GM12878 (cell line): Measurements from ENCODE around the gene SFXN5. TPM values are rescaled to one million over a fixed set of nuclear protein-coding genes. Genes with fewer than 3 reads are reported as not detected.

ENCODE experiments used
- ATAC-seq: fragments of 200-7000 bp; cut with Tn5 transposase; 3 replicates; pipeline ENCODE4 v1.9.1; 2020; ENCODE audit warnings: mild to moderate bottlenecking, moderate library complexity
- BruUV-seq: library from RNA; stranded (reverse); fragments of 400-500 nt; replicated peaks from 2 replicates; lab custom pipeline; 2021; lab: Mats Ljungman, UMichigan
- CTCF ChIA-PET: fragments of 300-600 bp; sonication (Branson Sonifier 250); formaldehyde crosslinking; extraction: SDS; loops from one replicate; lab custom pipeline; 2021; ENCODE audit warnings: inconsistent platforms; lab: Yijun Ruan, JAX
- POLR2A ChIA-PET: fragments of 350-600 bp; formaldehyde crosslinking; extraction: SDS; loops from one replicate; lab custom pipeline; 2021; ENCODE audit warnings: inconsistent platforms; lab: Charles Lee
- RAD21 ChIA-PET: fragments of 300-600 bp; sonication (Branson Sonifier 250); formaldehyde crosslinking; loops from one replicate; lab custom pipeline; 2023; ENCODE audit warnings: antibody characterized with exemption; ENCODE audit not compliant: unreplicated experiment; lab: Charles Lee
- SMC1A ChIA-PET: fragments of 300-600 bp; sonication (Branson Sonifier 250); formaldehyde crosslinking; loops from one replicate; lab custom pipeline; 2023; ENCODE audit not compliant: unreplicated experiment, uncharacterized antibody; lab: Charles Lee
- DNase-seq: peaks from one replicate; pipeline ENCODE4 v3.0.0-alpha.2; 2011; ENCODE audit warnings: low read depth, low spot score
- FAIRE-seq: peaks from 3 replicates; lab custom pipeline; 2011; peaks lifted over from hg19 to GRCh38; lab: Jason Lieb, UNC
- H2AFZ ChIP-seq: 2 replicates; pipeline ENCODE4 v1.6.0; 2011; ENCODE audit warnings: low read depth, low read length, control low read depth; ENCODE audit not compliant: control insufficient read depth
- H3K27ac ChIP-seq: 2 replicates; pipeline ENCODE4 v1.5.1; 2011; ENCODE audit warnings: control low read depth; ENCODE audit not compliant: control insufficient read depth, insufficient read depth
- H3K27me3 ChIP-seq, 2 experiments: replicated peaks in 1 of 2; 2 replicates each; pipeline versions ENCODE4 v1.6.0 to v1.6.1; 2011; ENCODE audit warnings: low read length in 1 of 2; ENCODE audit not compliant: control insufficient read depth in 2 of 2, insufficient read depth in 2 of 2
- H3K36me3 ChIP-seq, 2 experiments: 2 replicates each; pipeline ENCODE4 v1.5.1; 2011; ENCODE audit warnings: low read length in 1 of 2; ENCODE audit not compliant: control insufficient read depth in 2 of 2, insufficient read depth in 2 of 2
- H3K4me1 ChIP-seq: 2 replicates; pipeline ENCODE4 v1.6.1; 2011; ENCODE audit warnings: mild to moderate bottlenecking, low read length, moderate library complexity, mixed read lengths; ENCODE audit not compliant: control insufficient read depth, insufficient read depth
- H3K4me2 ChIP-seq: 2 replicates; pipeline ENCODE4 v1.6.0; 2011; ENCODE audit warnings: control low read depth; ENCODE audit not compliant: control insufficient read depth, insufficient read depth
- H3K4me3 ChIP-seq: fragments of 200-600 bp; sonication (generic); 2 replicates; pipeline ENCODE4 v1.5.1; 2016
- H3K79me2 ChIP-seq: 2 replicates; pipeline ENCODE4 v1.6.0; 2011; ENCODE audit warnings: low read length; ENCODE audit not compliant: control insufficient read depth, insufficient read depth
- H3K9ac ChIP-seq: 2 replicates; pipeline ENCODE4 v1.8.0; 2011; ENCODE audit warnings: low read length, control low read depth, mixed read lengths; ENCODE audit not compliant: control insufficient read depth, insufficient read depth
- H3K9me3 ChIP-seq: replicated peaks from 3 replicates; pipeline ENCODE4 v1.5.1; 2011; ENCODE audit warnings: mild to moderate bottlenecking, low read length; ENCODE audit not compliant: control insufficient read depth, insufficient read depth
- H4K20me1 ChIP-seq: 2 replicates; pipeline ENCODE4 v1.6.0; 2011; ENCODE audit not compliant: control insufficient read depth, insufficient read depth
- CBX5 ChIP-seq: sonication (generic); IDR thresholded peaks from 2 replicates; pipeline ENCODE4 v1.6.1; 2016; ENCODE audit warnings: low read depth, moderate library complexity, mild to moderate bottlenecking, inconsistent platforms
- JUND ChIP-seq: IDR thresholded peaks from 2 replicates; pipeline ENCODE4 v1.6.1; 2012; ENCODE audit warnings: low read depth, mild to moderate bottlenecking, low read length, improper control_type of control experiment, moderate library complexity
- RAD51 ChIP-seq: fragments of 450-650 bp; IDR thresholded peaks from 2 replicates; pipeline ENCODE4 v1.6.1; 2016; ENCODE audit warnings: moderate library complexity, mild to moderate bottlenecking, inconsistent platforms
- RB1 ChIP-seq: fragments of 450-650 bp; formaldehyde crosslinking; IDR thresholded peaks from 2 replicates; pipeline ENCODE4 v1.6.1; 2017; ENCODE audit warnings: mild to moderate bottlenecking, borderline replicate concordance
- STAT1 ChIP-seq: fragments of 450-650 bp; conservative IDR thresholded peaks from 2 replicates; pipeline ENCODE4 v1.6.1; 2014; ENCODE audit warnings: antibody characterized with exemption, mild to moderate bottlenecking
- TBL1XR1 ChIP-seq: IDR thresholded peaks from 2 replicates; pipeline ENCODE4 v1.6.1; 2012; ENCODE audit warnings: low read depth, low read length, improper control_type of control experiment
- WGBS: methylation state at CpG from one replicate; pipeline ENCODE4 v1.1.6; 2016; ENCODE audit warnings: low lambda C conversion rate; ENCODE audit not compliant: insufficient replicate concordance, insufficient coverage; ENCODE audit errors: missing lambda C conversion rate; 5-methylcytosine and 5-hydroxymethylcytosine counted together
- in situ Hi-C: fragments of 300-500 bp; cut with MboI; formaldehyde crosslinking; loops from 9 replicates; pipeline ENCODE4 v1.14.3; 2018; ENCODE audit warnings: mixed read lengths
- intact Hi-C: fragments of 100-400 bp; cut with micrococcal nuclease; formaldehyde crosslinking; loops from one replicate; pipeline ENCODE4 v1.14.2; 2022; ENCODE audit not compliant: unreplicated experiment
- polyA plus RNA-seq, 11 experiments: library from polyadenylated mRNA; depleted of rRNA in 4 of 11; unstranded in 6 of 11; stranded (reverse) in 5 of 11; fragments of >200 nt; fragmentation: Nextera tagmentation in 4 of 11; fragmentation: Illumina TruSeq in 1 of 11; extraction: Ambion mirVana in 4 of 11; extraction: Trizol in 1 of 11; gene quantifications; 1 replicate in 1 of 11; 2 replicates in 10 of 11; pipeline versions ENCODE4 v1.2.1 to v1.2.3, GENCODE V29; 2011 to 2016; ENCODE audit warnings: inconsistent platforms in 2 of 11, missing spikeins in 2 of 11, low read depth in 1 of 11
- total RNA-seq, 4 experiments: library from RNA; depleted of rRNA in 3 of 4; stranded (reverse); fragments of >200 nt in 3 of 4; fragmentation: Illumina TruSeq in 1 of 4; extraction: Trizol in 1 of 4; gene quantifications; 2 replicates each; pipeline versions ENCODE4 v1.2.1 to v1.2.3, GENCODE V29; 2013 to 2021
- TF ChIP-seq, protein P1 (sequence below): IDR thresholded peaks from 2 replicates; pipeline ENCODE4 v1.6.1; 2011; ENCODE audit warnings: mild to moderate bottlenecking, low read depth, low read length, moderate library complexity; ENCODE audit not compliant: insufficient replicate concordance

Gene SFXN5
- total and polyA plus RNA-seq, 10 of the 15 experiments (the other 5 are each of a cell fraction or from before 2014, with no cell fraction given): 3.3 to 15.9 (median 11.2) TPM

DNA sequence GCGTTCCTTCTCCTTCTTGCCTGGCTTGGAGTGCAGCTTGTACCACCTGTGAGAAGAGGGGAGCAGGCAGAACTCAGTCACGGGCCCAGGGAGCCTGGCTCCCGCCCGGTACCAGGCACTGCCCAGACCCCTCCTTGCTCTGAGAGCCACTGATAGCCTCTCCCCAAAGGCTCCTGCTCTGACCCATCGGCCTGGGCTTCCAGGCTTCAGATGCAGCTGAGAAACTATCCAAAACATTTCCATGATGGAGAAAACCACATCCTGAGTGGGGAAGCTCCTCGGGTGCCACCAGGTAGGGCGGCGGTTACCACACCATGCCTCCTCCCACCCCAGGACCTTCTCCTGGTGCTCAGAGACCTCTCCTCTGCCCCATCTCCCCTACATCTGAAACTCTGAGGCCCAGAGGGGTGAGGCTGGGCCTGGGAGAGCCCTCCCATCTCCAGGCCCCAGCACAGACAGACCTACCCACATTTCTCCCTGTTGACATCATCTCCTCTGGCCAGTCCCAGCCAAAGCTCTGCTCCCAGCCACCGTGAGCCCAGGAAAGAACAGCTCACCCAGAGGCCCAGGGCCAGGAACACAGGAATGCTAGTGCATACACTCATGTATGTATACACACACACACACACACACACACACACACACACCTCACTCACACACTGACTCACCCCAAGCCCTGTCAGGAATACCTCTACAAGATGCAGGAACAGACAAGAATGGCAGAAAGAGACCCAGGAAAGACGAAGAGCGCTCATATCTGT, 17.9 kb upstream of the SFXN5 start:
- Histone ChIP-seq H3K79me2 (no peaks in the 10 kb centered on the region), H3K9ac (no peak overlapping the region), H3K9me3 (no peaks in the 10 kb centered on the region), H2AFZ (no peak overlapping the region), H4K20me1 (no peaks in the 10 kb centered on the region; the same call in 1 of the 2 replicates), H3K27ac (no peak overlapping the region), H3K27me3 (peaks cover 0 to 1% of the 10 kb centered on the region in 2 experiments; a peak in 2 of 4 replicates), H3K4me1 (no peaks in the 10 kb centered on the region; the same call in 1 of the 2 replicates), H3K4me3 (no peak overlapping the region), H3K36me3 (no peaks in the 10 kb centered on the region), H3K4me2 (no peak overlapping the region)
- CTCF ChIA-PET: interaction anchor here (1.0 kb wide), 1 partner anchor 88 kb away, joined by 6 read pairs; no protein-coding TSS in a partner anchor
- DNase-seq: no peak
- BruUV-seq: no TSS peak
- no peak for ATAC-seq
- WGBS: 40% methylated on average over 11 of the region's 11 CpGs
- RAD21 ChIA-PET: no interaction called here
- POLR2A ChIA-PET: no interaction called here
- FAIRE-seq: no peak
- intact Hi-C loops (no loop called here), in situ Hi-C loops (loop anchor here (5.0 kb wide), 1 partner anchor 73 kb away; no protein-coding TSS in a partner anchor)
- SMC1A ChIA-PET: no interaction called here
- TF ChIP-seq, protein P1, sequence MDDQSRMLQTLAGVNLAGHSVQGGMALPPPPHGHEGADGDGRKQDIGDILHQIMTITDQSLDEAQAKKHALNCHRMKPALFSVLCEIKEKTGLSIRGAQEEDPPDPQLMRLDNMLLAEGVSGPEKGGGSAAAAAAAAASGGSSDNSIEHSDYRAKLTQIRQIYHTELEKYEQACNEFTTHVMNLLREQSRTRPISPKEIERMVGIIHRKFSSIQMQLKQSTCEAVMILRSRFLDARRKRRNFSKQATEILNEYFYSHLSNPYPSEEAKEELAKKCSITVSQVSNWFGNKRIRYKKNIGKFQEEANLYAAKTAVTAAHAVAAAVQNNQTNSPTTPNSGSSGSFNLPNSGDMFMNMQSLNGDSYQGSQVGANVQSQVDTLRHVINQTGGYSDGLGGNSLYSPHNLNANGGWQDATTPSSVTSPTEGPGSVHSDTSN: no peak
- TF ChIP-seq STAT1: no peak

DNA sequence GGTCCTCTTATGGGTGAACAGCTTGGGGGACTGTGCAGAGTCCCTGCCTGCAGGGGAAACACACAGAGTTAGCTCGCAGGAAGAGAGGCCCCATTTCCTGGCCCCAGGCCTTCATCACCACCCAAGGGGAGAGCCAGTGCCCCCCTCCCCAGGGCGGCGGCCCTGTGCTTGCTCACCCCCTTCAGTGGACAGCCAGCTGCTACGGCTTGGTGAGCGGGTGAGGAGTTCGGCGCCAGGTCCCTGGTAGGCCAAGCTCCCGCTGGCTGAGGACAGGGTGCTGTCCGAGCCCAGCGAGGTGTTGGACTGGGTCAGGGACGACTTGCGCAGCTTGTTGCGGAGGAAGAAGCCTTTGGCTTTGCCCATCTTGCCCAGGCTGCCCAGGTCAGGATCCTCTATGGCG, 17.2 kb upstream of the SFXN5 start:
- SMC1A ChIA-PET: no interaction called here
- Histone ChIP-seq H3K9me3 (no peaks in the 10 kb centered on the region), H2AFZ (no peak overlapping the region), H3K27ac (no peak overlapping the region), H3K27me3 (peaks cover 0 to 1% of the 10 kb centered on the region in 2 experiments; a peak in 2 of 4 replicates), H4K20me1 (no peaks in the 10 kb centered on the region; the same call in 1 of the 2 replicates), H3K4me2 (no peak overlapping the region), H3K9ac (no peak overlapping the region), H3K4me3 (no peak overlapping the region), H3K4me1 (no peaks in the 10 kb centered on the region; the same call in 1 of the 2 replicates), H3K79me2 (no peaks in the 10 kb centered on the region), H3K36me3 (no peaks in the 10 kb centered on the region)
- TF ChIP-seq TBL1XR1 (no peak), JUND (no peak), CBX5 (no peak), RB1 (no peak), RAD51 (no peak)
- RAD21 ChIA-PET: no interaction called here
- no peak for FAIRE-seq
- no TSS peak for BruUV-seq
- ATAC-seq: no peak
- in situ Hi-C loops (loop anchor here (5.0 kb wide), 1 partner anchor 74 kb away; no protein-coding TSS in a partner anchor), intact Hi-C loops (no loop called here)
- POLR2A ChIA-PET: no interaction called here
- no peak for DNase-seq
- WGBS: 59% methylated on average over 13 of the region's 14 CpGs
- CTCF ChIA-PET: interaction anchor here (3.1 kb wide), 1 partner anchor 88 kb away, joined by 18 read pairs; no protein-coding TSS in a partner anchor
